CD4-positive, alpha-beta T cell (primary cell): ENCODE results near the gene NEK5. TPM values are rescaled to one million over a fixed set of nuclear protein-coding genes. Genes with fewer than 3 reads are reported as not detected.
"Not testable (repeated sequence)": the region's sequence is repeated elsewhere in the genome, so short reads cannot be mapped to it uniquely, and the experiment has no call there.

Experiments
- ATAC-seq: fragments of 200-7000 bp; cut with Tn5 transposase; one replicate; pipeline ENCODE4 v1.10.0; 2022; ENCODE audit warnings: mild to moderate bottlenecking; ENCODE audit not compliant: poor library complexity
- CTCF ChIA-PET: fragments of 350-600 bp; sonication (Branson Sonifier 250); formaldehyde crosslinking; loops from one replicate; lab custom pipeline; 2021; ENCODE audit warnings: antibody characterized with exemption, inconsistent platforms; lab: Charles Lee
- POLR2A ChIA-PET: fragments of 350-600 bp; sonication (Branson Sonifier 250); formaldehyde crosslinking; loops from one replicate; lab custom pipeline; 2021; ENCODE audit warnings: antibody characterized with exemption, inconsistent platforms; lab: Charles Lee
- DNase-seq, 14 experiments: peaks; one replicate each; pipeline ENCODE4 v3.0.0-alpha.2; 2013 to 2020; ENCODE audit warnings: mixed read lengths in 2 of 14
- H3K27ac ChIP-seq, 2 donors: one replicate each; pipeline versions ENCODE4 v1.5.1 to v1.7.0; 2013; ENCODE audit warnings: low read length in 2 of 2, low read depth in 1 of 2, mild to moderate bottlenecking in 1 of 2
- H3K27me3 ChIP-seq, 2 experiments: 1 replicate in 1 of 2; 2 replicates in 1 of 2; pipeline versions ENCODE4 v1.6.1 to v1.7.0; 2013; ENCODE audit warnings: low read length in 2 of 2, control low read depth in 1 of 2, mild to moderate bottlenecking in 1 of 2, moderate library complexity in 1 of 2; ENCODE audit not compliant: insufficient read depth in 2 of 2, control insufficient read depth in 1 of 2
- H3K36me3 ChIP-seq: one replicate; pipeline ENCODE4 v1.6.1; 2013; ENCODE audit warnings: low read length, control low read depth; ENCODE audit not compliant: insufficient read depth
- H3K4me1 ChIP-seq: one replicate; pipeline ENCODE4 v1.6.1; 2013; ENCODE audit warnings: low read length, control low read depth; ENCODE audit not compliant: insufficient read depth
- H3K4me3 ChIP-seq: one replicate; pipeline ENCODE4 v1.5.1; 2013; ENCODE audit warnings: mild to moderate bottlenecking, low read length, moderate library complexity
- H3K9me3 ChIP-seq, 2 experiments: 1 replicate in 1 of 2; 2 replicates in 1 of 2; pipeline versions ENCODE4 v1.6.1 to v1.7.0; 2013; ENCODE audit warnings: low read length in 2 of 2, mild to moderate bottlenecking in 2 of 2, control low read depth in 1 of 2, moderate library complexity in 1 of 2; ENCODE audit not compliant: control insufficient read depth in 1 of 2, insufficient read depth in 1 of 2
- H3K27ac Mint-ChIP-seq: one replicate; pipeline ENCODE4 v1.8.0; 2020; ENCODE audit warnings: mixed read lengths
- H3K27me3 Mint-ChIP-seq: one replicate; pipeline ENCODE4 v1.8.0; 2021; ENCODE audit warnings: mixed read lengths
- H3K36me3 Mint-ChIP-seq: one replicate; pipeline ENCODE4 v1.8.0; 2021; ENCODE audit warnings: low read depth, mixed read lengths
- H3K4me1 Mint-ChIP-seq: one replicate; pipeline ENCODE4 v1.8.0; 2021; ENCODE audit warnings: low read depth, mixed read lengths
- H3K4me3 Mint-ChIP-seq: one replicate; pipeline ENCODE4 v1.8.0; 2020; ENCODE audit warnings: mild to moderate bottlenecking, mixed read lengths
- H3K9me3 Mint-ChIP-seq: one replicate; pipeline ENCODE4 v1.8.0; 2020; ENCODE audit warnings: mixed read lengths
- CTCF ChIP-seq: fragments of 200-600 bp; IDR thresholded peaks from one replicate; pipeline ENCODE4 v1.8.0; 2022; ENCODE audit warnings: antibody characterized with exemption, mild to moderate bottlenecking
- intact Hi-C, 2 experiments: fragments of 100-400 bp; cut with DNase I in 1 of 2; cut with micrococcal nuclease in 1 of 2; formaldehyde crosslinking; loops; one replicate each; pipeline versions ENCODE4 v1.15.1 to v1.9.0; 2023 to 2025; cut with DNase I, micrococcal nuclease
- total RNA-seq, 174 experiments: library from RNA in 2 of 174; stranded (reverse) in 2 of 174; gene quantifications; one replicate each; pipeline ENCODE4 v1.2.3 and lab custom pipeline; 2021 to 2026

Gene NEK5
- total RNA-seq, 2 experiments from 2014 or later: 0.08 TPM; not detected in 1

DNA sequence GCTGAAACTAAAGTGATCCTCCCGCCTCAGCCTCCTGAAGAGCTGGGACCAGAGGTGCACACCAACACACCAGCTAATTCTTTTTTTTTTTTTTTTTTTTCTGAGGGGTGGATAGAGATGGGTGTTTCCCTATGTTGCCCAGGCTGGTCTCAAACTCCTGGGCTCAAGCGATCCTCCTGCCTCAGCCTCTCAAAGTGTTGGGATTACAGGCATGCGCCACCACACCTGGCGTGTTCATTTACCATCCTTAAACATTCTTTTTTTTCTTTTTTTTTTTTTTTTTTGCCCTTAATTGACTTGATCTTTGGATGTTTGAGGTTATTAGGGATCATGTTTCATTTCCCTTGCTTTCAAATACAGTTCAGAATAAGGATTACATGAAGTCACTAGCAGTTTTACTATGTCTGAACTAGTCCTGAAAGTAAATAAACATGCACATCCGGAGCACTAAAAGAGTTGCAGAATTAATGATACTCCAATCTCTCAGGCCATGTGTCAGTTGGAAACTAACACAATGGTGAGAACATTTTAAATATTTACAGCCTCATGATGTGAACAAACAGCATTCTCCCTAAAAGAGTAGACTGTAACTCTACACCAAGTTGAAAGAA, 94.2 kb downstream of the NEK5 start:
- ChIA-PET POLR2A (no interaction called here), CTCF (no interaction called here)
- Mint-ChIP-seq H3K9me3 (no peaks in the 10 kb centered on the region), H3K36me3 (peaks cover 33% of the 10 kb centered on the region), H3K4me3 (no peak overlapping the region), H3K4me1 (peaks cover 12% of the 10 kb centered on the region), H3K27me3 (no peaks in the 10 kb centered on the region), H3K27ac (no peak overlapping the region)
- TF ChIP-seq CTCF: no peak
- ATAC-seq (no peak), DNase-seq (no peak)
- intact Hi-C loops: no loop called here
- peaks cover 0 to 3% of the 10 kb centered on the region in 2 experiments for H3K9me3 ChIP-seq
- H3K4me1 ChIP-seq: no peaks in the 10 kb centered on the region
- no peak overlapping the region for H3K27ac ChIP-seq
- H3K27me3 ChIP-seq: no peaks in the 10 kb centered on the region
- H3K4me3 ChIP-seq: no peak overlapping the region
- H3K36me3 ChIP-seq: no peaks in the 10 kb centered on the region

- DNase-seq (no peak), ATAC-seq (no peak)
- Mint-ChIP-seq H3K27ac (no peak overlapping the region), H3K4me3 (no peak overlapping the region), H3K4me1 (peaks cover 18% of the 10 kb centered on the region), H3K36me3 (peaks cover 35% of the 10 kb centered on the region), H3K27me3 (no peaks in the 10 kb centered on the region), H3K9me3 (no peaks in the 10 kb centered on the region)
- Histone ChIP-seq H3K4me1 (no peaks in the 10 kb centered on the region), H3K9me3 (peaks cover 0 to 7% of the 10 kb centered on the region in 2 experiments), H3K4me3 (no peak overlapping the region), H3K27me3 (no peaks in the 10 kb centered on the region), H3K27ac (no peak overlapping the region), H3K36me3 (peaks cover 10% of the 10 kb centered on the region)
- no peak for TF ChIP-seq CTCF
- intact Hi-C loops: no loop called here
- ChIA-PET POLR2A (interaction anchor here (1.0 kb wide), 1 partner anchor 95 kb away, joined by 3 read pairs; no protein-coding TSS in a partner anchor), CTCF (interaction anchor here (1.2 kb wide), 1 partner anchor 32 kb away, joined by 5 read pairs; no protein-coding TSS in a partner anchor)
Observed at GRCh38 chr13:52033039-52033438, 95.8 kb downstream of the NEK5 start.

GRCh38 chr13:52030401-52030800, 98.5 kb downstream of the NEK5 start:
- H3K27ac ChIP-seq, H3K9me3 Mint-ChIP-seq, H3K9me3 ChIP-seq, H3K27me3 Mint-ChIP-seq, H3K4me3 Mint-ChIP-seq, H3K27me3 ChIP-seq, H3K4me1 ChIP-seq, H3K27ac Mint-ChIP-seq, intact Hi-C loops, DNase-seq, CTCF ChIA-PET, POLR2A ChIA-PET, H3K4me3 ChIP-seq, ATAC-seq: not testable (repeated sequence)
- H3K36me3 Mint-ChIP-seq: peaks cover 58% of the 10 kb centered on the region
- peaks cover 26% of the 10 kb centered on the region for H3K36me3 ChIP-seq
- peaks cover 34% of the 10 kb centered on the region for H3K4me1 Mint-ChIP-seq

GRCh38 chr13:52029569-52029968, 99.3 kb downstream of the NEK5 start:
- POLR2A ChIA-PET: no interaction called here

More at GRCh38 chr13:52029569-52029968, 99.3 kb downstream of the NEK5 start:
- Mint-ChIP-seq H3K27me3 (no peaks in the 10 kb centered on the region), H3K4me3 (no peak overlapping the region), H3K4me1 (peaks cover 39% of the 10 kb centered on the region), H3K27ac (no peak overlapping the region), H3K36me3 (peaks cover 66% of the 10 kb centered on the region), H3K9me3 (no peaks in the 10 kb centered on the region)
- Histone ChIP-seq H3K27ac (no peak overlapping the region), H3K27me3 (no peaks in the 10 kb centered on the region), H3K4me1 (peaks cover 6% of the 10 kb centered on the region), H3K36me3 (peaks cover 34% of the 10 kb centered on the region), H3K9me3 (peaks cover 0 to 7% of the 10 kb centered on the region in 2 experiments), H3K4me3 (no peak overlapping the region)
- TF ChIP-seq CTCF: no peak
- CTCF ChIA-PET: no interaction called here
- intact Hi-C loops: no loop called here
- DNase-seq (no peak), ATAC-seq (no peak)
